HG03521 (cell line): Measurements from ENCODE around the gene CES2.
A peak's percentile ranks its signal among the peaks of the same experiment; 100 is the strongest.
"Not testable (repeated sequence)": the region's sequence is repeated elsewhere in the genome, so short reads cannot be mapped to it uniquely, and the experiment has no call there.

Experiments used
- ATAC-seq: cut with Tn5 transposase; IDR thresholded peaks from one replicate; pipeline ENCODE4 v1.9.1; 2021; ENCODE audit warnings: mild to moderate bottlenecking, moderate library complexity; ENCODE audit not compliant: unreplicated experiment

CES2 gene

DNA sequence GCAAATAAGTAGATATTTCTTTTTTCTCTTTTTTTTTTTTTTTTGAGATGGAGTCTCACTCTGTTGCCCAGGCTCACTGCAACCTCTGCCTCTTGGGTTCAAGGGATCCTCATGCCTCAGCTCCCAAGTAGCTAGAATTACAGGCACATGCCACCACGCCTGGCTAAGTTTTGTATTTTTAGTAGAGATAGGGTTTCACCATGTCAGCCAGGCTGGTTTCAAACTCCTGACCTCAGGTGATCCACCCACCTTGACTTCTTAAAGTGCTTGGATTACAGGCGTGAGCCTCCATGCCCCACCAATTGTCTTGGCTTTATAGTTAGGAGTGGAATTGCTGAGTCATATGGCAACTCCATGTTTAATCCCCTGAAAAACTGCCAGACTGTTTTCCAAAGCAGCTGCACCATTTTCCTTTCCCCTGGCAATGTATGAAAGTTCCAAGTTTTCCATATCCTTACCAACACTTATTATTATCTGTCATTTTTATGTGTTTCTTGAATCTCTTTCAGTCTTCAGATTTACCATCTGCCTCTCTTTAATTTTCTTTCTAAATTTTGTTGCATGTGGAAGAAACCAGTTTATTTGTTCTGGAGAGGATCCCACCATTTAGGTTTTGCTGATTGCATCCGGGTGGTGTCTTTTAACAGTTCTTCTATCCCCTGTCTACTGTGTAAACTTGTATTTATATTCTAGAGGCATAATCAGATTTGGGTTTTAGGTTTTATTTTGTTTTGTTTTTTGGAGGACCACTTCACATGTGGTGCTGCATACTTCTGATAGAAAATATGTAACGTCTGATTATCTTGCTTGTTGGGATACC lies 15.9 kb downstream of the CES2 start:
- ATAC-seq: no peak

DNA sequence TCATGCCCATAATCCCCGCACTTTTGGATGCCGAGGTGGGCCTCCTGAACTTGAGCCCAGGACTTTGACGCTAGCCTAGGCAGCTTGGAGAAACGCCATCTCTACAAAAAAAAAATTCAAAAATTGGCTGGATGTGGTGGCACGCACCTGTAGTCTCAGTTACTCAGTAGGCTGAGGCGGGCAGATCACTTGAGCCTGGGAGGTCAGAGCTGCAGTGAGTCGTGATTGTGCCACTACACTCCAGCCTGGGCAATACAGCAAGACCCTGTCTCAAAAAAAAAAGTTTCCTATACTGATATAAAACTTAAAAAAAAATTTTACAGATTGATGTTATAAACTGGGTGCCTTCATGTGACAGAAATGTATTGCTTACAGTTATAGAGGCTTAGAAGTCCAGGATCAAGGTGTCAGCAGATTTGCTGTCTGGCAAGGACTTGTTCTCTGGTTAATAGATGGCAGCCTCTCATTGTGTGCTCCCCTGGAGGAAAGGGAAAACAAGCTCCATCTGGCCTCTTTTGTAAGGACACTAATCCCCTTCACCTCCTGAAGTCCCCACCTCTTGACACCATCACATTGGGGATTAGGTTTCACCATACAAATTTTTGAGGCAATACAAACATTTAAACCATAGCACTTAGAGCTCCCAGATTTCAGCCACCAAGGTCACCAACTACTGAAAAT lies 17.3 kb downstream of the CES2 start:
- no peak for ATAC-seq

GRCh38 chr16:66953462-66954096 lies 18.3 kb downstream of the CES2 start:
- no peak for ATAC-seq

DNA sequence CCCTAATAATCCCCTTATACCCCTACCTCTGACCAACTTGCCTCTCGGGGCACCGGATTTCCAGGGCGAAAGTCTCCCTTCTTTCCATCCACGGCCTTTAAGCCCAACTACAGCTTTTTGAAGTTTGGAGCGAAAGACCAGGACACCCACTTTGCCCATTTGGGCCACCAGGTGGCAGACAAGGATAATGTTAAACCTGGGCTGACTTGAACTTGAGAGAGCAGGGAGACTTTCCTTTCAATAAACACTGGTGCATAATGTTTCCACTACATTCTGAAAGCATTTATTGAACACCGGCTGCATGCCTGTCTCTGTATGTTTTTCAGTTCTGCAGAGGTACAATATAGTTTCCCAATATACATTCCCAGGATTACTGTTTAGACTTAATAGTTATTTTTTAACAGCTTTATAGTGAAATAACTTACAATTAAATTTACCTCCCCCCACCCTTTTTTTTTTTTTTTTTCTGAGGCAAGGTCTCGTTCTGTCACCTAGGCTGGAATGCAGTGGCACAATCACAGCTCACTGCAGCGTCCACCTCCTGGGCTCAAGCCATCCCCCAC lies 18.9 kb downstream of the CES2 start:
- no peak for ATAC-seq

- not testable (repeated sequence) for ATAC-seq
Observed at GRCh38 chr16:66955363-66956153, 20.2 kb downstream of the CES2 start.

- ATAC-seq: not testable (repeated sequence)
Observed at GRCh38 chr16:66956154-66956457, 20.8 kb downstream of the CES2 start.

DNA sequence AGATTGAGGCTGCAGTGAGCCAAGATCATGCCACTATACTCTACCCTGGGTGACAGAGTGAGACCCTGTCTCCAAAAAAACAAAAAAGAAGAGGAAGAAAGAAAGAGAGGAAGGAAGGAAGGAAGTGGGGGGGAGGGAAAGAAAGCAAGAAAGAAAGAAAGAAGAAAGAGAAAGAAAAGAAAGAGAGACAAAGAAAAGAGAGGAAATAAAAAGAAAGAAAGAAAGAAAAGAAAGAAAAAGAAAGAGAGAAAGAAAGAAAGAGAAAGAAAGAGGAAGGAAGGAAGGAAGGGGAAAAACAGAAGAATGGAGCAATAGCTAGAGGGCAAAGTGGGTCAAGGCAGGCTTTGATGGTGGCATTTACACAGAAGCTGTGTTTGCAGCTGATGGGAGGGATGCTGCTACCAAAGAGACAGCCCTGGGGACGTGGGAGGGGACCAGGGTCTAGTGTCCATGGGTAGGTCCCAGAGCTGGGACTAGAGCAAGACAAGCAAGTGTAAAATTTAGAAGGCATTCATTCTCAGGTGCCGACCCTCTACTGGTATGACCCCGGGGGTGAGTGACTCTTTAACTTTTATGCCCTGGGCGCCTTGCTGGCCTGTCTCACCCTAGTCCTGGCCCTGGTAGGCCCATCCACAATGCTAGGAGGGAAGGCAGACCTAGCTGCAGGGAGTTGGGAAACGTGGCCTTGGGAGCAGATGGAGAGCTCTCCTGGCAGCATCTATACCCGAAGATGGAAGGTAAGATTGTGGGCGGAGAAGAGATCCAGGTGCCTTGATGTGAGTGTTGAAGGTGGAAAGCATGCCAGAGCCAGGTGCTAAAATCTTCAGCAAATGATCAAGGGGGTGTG lies 23.8 kb downstream of the CES2 start:
- no peak for ATAC-seq

GRCh38 chr16:66959704-66960161 lies 24.4 kb downstream of the CES2 start:
- ATAC-seq: no peak

DNA sequence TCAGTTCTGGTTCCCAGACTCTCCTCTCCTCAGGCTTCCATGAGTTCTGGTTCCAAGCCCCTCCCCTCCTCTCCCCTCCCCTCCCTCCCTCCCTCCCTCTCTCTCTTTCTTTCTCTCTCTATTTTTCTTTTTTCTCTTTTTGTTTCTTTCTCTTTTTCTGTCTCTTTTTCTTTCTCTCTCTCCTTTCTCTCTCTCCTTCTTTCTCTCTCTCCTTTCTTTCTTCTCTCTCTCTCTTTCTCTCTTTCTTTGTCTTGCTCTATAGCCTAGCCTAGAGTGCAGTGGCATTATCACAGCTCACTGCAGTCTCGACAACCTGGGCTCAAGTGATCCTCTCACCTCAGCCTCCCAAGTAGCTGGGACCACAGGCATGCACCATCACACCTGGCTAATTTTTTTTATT lies 25.0 kb downstream of the CES2 start:
- ATAC-seq: no peak

DNA sequence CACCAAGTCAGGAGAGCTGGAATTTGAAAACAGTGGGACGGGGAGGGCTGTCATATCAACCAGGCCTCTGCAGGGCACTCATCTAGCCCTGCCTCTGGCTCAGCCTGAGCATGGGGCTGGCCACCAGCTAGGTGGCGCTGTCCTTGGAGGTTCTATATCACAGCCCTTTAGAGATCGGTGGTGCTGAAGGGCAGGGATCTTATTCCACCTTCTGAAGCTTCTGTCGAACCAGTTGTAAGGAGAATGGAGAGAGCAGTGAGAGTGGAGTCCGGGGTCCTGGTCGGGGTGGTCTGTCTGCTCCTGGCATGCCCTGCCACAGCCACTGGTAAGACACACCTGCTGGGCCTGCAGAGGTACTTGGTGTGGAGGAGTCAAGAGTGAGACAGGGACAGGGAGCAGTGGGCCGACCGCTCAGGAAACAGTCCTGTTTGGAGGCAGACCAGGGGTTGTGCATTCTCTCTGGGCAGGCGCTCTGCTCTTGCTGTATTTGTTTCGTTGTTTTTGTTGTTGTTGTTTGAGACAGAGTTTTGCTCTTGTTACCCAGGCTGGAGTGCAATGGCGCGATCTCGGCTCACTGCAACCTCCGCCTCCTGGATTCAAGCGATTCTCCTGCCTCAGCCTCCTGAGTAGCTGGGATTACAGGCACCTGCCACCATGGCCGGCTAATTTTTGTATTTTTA lies 25.9 kb downstream of the CES2 start, which contains the start of gene CES3:
TSS of gene CES3 (plus strand) at position 202 of the 680 bp plus-strand sequence. CDS start at position 244, 42 bp downstream.
- peak; percentile 78 for ATAC-seq

DNA sequence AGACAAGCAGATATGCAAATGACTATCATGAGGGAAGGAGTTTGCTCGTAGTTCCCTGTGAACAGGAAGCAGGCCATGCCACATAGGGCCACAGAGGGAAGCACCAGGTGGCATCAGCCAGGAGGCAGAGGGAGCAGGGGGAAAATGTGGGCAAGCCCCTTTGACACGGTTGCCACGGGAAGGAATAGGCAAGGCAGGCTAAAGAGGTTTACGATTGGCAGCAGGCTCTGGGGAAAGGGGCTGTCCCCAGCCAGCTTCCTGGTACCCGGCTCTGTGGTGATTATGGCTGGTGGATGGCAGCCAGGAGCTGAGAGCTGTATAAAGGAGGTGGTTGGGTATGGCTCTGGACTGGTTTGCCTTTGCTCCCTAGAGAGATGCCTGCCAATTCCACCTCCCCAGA lies 26.6 kb downstream of the CES2 start:
- no peak for ATAC-seq

- ATAC-seq: no peak
Observed at GRCh38 chr16:66964049-66964448, 28.7 kb downstream of the CES2 start.

DNA sequence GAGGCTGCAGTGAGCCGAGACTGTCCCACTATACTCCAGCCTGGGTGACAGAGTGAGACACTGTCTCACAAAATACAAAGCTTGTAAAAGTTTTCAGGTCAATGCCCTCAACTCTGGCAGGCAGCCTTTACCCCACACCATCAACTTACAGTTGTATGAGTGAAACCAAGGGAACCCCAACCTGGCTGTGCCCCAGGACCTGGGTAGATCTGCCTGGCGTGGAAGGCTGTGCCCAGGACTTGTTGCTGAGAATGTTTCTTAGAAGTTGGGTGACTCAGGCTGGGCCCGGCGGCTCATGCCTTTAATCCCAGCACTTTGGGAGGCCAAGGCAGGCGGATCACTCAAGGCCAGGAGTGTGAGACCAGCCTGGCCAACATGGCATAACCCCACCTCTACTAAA lies 33.5 kb downstream of the CES2 start:
- ATAC-seq: no peak

- no peak for ATAC-seq
Observed at GRCh38 chr16:66970775-66971720, 35.7 kb downstream of the CES2 start.

- no peak for ATAC-seq
Observed at GRCh38 chr16:66972983-66973382, 37.7 kb downstream of the CES2 start.

DNA sequence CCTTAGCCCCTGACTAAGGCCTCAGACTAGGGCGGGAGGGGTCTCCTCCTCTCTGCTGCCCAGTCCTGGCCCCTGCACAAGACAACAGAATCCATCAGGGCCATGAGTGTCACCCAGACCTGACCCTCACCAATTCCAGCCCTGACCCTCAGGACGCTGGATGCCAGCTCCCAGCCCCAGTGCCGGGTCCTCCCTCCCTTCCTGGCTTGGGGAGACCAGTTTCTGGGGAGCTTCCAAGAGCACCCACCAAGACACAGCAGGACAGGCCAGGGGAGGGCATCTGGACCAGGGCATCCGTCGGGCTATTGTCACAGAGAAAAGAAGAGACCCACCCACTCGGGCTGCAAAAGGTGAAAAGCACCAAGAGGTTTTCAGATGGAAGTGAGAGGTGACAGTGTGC lies 38.4 kb downstream of the CES2 start:
- ATAC-seq: no peak

DNA sequence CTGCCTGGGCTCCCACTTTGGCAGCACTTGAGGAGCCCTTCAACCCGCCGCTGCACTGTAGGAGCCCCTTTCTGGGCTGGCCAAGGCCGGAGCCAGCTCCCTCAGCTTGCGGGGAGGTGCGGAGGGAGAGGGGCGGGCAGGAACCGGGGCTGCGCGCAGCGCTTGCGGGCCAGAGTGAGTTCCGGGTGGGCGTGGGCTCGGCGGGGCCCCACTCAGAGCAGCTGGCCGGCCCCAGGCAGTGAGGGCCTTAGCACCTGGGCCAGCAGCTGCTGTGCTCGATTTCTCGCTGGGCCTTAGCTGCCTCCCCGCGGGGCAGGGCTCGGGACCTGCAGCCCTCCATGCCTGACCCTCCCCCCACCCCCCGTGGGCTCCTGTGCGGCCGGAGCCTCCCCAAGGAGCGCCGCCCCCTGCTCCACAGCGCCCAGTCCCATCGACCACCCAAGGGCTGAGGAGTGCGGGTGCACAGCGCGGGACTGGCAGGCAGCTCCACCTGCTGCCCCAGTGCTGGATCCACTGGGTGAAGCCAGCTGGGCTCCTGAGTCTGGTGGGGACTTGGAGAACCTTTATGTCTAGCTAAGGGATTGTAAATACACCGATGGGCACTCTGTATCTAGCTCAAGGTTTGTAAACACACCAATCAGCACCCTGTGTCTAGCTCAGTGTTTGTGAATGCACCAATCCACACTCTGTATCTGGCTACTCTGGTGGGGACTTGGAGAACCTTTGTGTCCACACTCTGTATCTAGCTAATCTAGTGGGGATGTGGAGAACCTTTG lies 39.0 kb downstream of the CES2 start:
- not testable (repeated sequence) for ATAC-seq

GRCh38 chr16:66974932-66975246 lies 39.6 kb downstream of the CES2 start:
- ATAC-seq: not testable (repeated sequence)
